ENCODE data around the gene GGACT. TPM values are rescaled to one million over a fixed set of nuclear protein-coding genes. Genes with fewer than 3 reads are reported as not detected.
A peak's percentile ranks its signal among the peaks of the same experiment; 100 is the strongest.
"Not testable (repeated sequence)": the region's sequence is repeated elsewhere in the genome, so short reads cannot be mapped to it uniquely, and the experiment has no call there.

Gene GGACT
- total RNA-seq, 1 donor: 3.8 TPM

DNA sequence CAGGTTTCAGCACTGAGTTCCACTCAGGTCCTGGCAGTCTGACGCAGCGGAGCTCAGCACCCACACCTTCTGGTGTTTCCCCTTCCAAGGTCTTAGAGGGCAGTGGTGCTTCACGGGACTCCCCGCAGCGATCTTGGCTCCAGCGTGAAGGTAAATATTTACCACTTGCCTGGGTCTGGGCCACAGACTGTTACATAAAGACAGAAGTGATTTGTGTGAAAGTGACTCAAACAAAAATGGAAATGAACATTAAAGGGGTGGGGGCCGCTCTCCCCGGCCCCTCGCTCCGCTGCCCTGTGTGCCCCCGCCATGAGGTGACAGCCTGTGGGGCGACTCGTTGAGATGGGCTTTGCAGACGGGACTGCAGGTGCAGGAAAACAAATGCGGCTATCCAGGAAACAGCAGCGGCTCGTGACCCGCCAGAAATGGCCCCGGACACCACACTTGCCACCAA, 55.0 kb downstream of the GGACT start:
- DNase-seq (ENCODE audit: low read depth in 2 of 3, low spot score in 2 of 3): no peak

DNA sequence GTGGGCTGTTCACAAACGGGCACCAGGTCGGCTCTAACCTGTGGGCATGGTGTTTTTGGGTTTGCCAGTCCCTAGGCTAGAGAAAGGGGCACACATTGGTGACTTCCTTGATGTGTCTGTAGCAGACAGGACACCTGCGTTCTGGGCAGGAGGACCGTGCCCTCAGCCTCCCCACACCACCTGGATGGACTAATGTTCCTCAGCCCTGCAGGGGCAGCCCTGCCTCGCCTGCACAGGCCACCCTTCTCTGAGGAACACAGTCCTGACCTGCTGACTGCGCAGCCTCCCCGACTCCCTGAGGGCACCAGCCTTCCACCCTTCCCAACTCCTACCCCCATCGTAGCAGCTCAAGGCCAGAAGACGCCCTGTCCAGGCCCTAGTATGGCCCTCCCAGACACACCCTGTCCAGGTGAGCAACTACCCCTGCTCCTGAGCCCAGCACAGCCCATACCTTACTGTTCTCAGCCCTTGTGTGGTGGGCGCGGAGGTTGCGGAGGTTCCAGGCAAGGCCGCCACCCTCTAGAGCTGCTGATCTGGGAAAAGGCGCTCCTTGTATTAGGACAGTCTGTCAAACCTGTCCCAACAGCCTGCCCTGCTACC, 55.7 kb downstream of the GGACT start:
- DNase-seq (ENCODE audit: low read depth in 2 of 3, low spot score in 2 of 3): no peak

GRCh38 chr13:100532090-100532766, 56.4 kb downstream of the GGACT start:
- DNase-seq (ENCODE audit: low read depth in 2 of 3, low spot score in 2 of 3): no peak

- no peak for DNase-seq (ENCODE audit: low read depth in 2 of 3, low spot score in 2 of 3)
Observed at GRCh38 chr13:100530671-100531213, 57.8 kb downstream of the GGACT start.

- no peak for DNase-seq (ENCODE audit: low read depth in 2 of 3, low spot score in 2 of 3)
Observed at GRCh38 chr13:100529666-100530377, 58.8 kb downstream of the GGACT start.

- no peak for DNase-seq (ENCODE audit: low read depth in 2 of 3, low spot score in 2 of 3)
Observed at GRCh38 chr13:100528820-100529219, 59.8 kb downstream of the GGACT start.

- DNase-seq (ENCODE audit: low read depth in 2 of 3, low spot score in 2 of 3): no peak
Observed at GRCh38 chr13:100528353-100528752, 60.2 kb downstream of the GGACT start.

DNA sequence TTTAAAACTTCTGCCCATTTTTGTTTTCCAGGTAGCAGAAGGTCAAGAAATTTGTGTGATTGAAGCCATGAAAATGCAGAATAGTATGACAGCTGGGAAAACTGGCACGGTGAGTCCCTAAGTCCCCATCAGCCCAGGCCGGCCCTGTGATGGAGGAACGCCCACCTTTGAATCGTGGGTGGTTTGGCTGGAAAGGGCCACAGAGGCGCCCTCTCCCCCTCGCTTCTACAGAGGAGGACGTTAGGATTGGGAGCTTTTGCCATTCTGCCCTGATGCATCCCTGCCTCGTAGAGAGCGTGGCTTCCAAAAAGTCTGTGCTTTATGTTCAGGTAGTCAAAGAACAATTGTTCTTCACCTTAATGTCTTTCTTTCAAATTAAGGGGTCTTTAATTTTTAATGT, 60.9 kb downstream of the GGACT start:
- no peak for DNase-seq (ENCODE audit: low read depth in 2 of 3, low spot score in 2 of 3)

GRCh38 chr13:100526318-100527000, 62.1 kb downstream of the GGACT start:
- DNase-seq (ENCODE audit: low read depth in 2 of 3, low spot score in 2 of 3): no peak

DNA sequence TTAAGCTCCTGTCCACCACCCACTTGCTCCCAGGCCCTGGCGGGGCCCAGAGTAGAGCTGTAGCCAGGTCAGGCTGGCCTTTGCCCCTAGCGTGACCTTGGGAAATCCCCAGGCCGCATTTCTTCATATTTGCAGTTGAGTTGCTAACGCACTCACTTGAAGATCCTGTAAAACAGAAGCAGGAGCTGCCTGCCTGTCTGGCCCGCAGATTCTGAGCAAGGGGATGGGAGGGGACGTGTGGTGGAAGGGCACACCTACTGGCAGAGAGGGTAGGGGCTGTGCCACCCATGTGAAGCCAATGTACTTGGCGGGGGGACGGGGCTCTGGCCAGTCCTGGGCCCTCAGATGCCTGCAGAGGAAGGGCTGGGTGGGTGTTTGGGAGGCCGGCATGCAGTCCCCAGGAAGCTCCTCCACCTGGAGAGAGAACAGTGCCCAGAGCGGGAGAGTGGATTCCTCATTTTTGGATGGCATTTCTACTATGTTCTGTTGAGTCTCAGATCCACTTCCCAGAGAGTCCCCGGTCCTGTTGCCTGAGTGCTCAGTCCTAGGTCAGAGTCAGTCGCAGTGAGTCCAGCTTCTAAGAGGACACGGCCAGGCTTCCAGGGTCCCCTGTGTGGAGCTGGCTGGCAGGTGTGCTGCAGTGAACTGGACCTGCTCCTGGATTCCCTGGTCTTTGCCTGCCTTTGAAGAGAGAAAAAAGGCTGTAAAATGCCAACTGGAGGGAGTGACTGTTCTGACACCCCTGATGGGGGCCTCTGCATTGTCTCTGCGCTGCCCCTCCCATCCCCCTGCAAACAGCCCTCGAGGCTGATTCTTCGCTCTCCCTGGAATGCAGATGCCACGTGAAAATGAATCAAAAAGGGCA, 62.9 kb downstream of the GGACT start:
- no peak for DNase-seq (ENCODE audit: low read depth in 2 of 3, low spot score in 2 of 3)

DNA sequence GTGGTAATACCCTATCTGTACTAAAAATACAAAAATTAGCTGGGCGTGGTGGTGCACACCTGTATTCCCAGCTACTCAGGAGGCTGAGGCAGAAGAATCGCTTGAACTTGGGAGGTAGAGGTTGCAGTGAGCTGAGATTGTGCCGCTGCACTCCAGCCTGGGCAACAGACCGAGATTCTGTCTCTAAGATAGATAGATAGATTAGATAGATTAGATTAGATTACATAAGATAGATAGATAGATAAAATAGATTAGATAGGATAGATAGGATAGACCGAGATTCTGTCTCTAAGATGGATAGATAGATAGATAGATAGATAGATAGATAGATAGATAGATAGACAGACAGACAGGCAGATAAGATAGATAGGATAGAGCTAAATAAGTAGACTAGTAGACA, 63.9 kb downstream of the GGACT start:
- DNase-seq (ENCODE audit: low read depth in 2 of 3, low spot score in 2 of 3): not testable (repeated sequence)

DNA sequence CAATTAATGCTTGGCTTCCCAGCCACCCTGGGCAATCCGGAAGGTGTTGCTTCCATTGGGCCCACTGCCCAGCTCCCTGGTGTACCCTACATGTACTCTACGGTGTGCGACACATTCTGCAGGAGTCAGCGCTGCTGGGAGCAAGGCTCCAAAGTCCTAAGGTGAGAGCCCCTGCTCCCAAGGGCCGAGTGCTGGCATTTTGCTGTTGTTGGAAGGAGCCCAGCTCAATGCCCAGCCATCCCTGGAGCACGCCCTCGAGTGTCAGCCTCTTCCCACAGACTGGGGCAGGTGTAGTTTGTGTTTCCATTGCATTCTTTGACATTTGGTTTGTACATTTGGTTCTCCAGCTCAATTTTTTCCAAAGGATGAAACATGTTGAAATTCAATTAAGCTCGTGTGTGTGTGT, 64.6 kb downstream of the GGACT start:
- no peak for DNase-seq (ENCODE audit: low read depth in 2 of 3, low spot score in 2 of 3)

GRCh38 chr13:100523411-100523810, 65.2 kb downstream of the GGACT start:
- DNase-seq (ENCODE audit: low read depth in 2 of 3, low spot score in 2 of 3): no peak

DNA sequence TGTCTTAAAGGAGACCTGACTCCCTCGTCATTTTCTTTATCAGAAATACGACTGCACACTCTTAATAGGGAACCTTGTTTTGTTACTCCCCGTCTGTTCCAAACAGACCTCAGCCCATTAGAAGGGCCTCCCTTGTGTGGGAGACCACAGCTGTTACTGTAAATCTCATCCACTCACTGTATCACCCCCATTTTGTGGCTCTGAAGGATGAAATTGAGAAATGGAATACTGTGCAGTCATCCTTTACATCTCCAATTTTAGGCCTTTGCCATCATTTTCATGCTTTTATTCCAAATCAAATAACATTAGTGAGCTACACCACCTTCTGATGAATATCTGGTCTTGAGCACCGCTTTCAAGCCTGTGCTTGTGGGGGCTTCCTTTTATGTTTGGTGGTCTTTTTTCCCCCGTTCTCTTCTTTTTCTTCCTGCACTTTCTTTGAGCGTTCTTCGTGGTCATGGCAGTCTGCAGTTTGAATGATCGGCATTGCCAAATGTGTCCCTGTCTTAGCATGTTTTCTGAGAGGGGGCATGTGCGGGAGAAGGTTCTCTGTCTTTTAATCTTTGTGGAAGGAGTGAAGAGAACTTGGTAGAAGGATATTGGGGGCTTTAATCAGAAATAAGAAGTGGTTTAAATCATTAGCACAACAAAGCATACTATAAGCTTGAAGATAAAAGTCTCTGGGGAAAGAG, 65.8 kb downstream of the GGACT start:
- DNase-seq (ENCODE audit: low read depth in 2 of 3, low spot score in 2 of 3): no peak

DNA sequence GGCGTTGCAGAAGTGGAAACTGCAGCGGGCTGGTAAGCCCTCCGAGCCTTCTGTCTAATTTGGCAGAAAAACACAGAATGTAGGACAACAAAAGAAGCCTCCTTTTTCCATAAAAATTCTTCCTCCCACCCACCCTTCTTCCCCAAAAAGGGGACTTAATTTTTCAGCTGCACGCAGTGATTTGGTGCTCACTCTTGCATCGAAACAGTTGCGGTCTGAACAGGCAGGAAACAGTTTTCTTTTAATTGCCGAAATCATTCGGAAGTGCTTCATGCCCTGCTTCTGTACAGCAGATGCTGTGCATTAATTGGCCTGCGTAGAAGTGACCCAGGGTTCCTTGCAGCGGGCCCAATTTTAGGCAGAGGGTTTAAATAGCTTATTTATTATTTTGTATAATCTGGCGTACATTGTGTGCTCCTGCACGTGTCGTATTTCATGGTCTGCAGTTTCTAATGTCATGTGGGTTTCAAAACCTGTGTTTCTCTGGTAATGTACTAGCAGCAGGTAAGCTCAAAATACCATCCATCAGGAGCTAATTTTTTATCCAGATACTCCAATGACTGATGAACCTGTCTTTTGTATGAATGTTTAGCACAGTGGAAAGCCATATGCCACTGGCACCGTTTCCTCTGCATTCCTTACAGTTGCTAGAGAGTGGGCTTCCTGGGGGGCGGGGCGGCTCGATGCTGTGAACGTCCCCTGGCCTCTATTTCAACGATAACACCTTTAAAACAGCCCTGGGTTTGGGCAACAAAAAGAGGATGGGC, 66.6 kb downstream of the GGACT start:
- DNase-seq (ENCODE audit: low read depth in 2 of 3, low spot score in 2 of 3): peak in 1 of 3 donors; percentile 15

- no peak for DNase-seq (ENCODE audit: low read depth in 2 of 3, low spot score in 2 of 3)
Observed at GRCh38 chr13:100520936-100521850, 67.4 kb downstream of the GGACT start.

- no peak for DNase-seq (ENCODE audit: low read depth in 2 of 3, low spot score in 2 of 3)
Observed at GRCh38 chr13:100519626-100520025, 69.0 kb downstream of the GGACT start.
